ENCODE measurements around the gene CPM.
"Not testable (repeated sequence)": the region's sequence is repeated elsewhere in the genome, so short reads cannot be mapped to it uniquely, and the experiment has no call there.

CPM gene

DNA sequence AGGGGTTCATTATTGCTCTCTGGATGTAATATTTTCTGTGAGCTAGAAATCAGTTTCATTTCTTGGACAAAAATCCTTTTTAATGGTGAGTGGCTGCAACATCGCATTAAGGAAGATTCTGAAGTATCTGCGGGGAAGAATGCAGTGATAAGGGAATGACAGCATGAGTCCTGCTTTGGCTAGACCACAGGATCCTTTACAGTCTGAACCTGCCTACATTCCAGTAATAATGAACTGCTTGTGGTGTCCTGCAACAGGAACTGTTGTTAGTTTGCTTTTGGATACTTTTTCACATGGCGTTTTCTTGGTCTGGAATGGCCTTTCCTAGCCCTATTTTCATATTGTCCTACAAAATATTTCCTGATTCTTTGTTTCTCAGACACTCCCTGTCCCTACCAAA lies 109.3 kb downstream of the CPM start:
- TF ChIP-seq EZH2phosphoT487 (IDR thresholded peaks at IDR 0.05; ENCODE audit: borderline replicate concordance) = no peak
- TF ChIP-seq, protein P1, sequence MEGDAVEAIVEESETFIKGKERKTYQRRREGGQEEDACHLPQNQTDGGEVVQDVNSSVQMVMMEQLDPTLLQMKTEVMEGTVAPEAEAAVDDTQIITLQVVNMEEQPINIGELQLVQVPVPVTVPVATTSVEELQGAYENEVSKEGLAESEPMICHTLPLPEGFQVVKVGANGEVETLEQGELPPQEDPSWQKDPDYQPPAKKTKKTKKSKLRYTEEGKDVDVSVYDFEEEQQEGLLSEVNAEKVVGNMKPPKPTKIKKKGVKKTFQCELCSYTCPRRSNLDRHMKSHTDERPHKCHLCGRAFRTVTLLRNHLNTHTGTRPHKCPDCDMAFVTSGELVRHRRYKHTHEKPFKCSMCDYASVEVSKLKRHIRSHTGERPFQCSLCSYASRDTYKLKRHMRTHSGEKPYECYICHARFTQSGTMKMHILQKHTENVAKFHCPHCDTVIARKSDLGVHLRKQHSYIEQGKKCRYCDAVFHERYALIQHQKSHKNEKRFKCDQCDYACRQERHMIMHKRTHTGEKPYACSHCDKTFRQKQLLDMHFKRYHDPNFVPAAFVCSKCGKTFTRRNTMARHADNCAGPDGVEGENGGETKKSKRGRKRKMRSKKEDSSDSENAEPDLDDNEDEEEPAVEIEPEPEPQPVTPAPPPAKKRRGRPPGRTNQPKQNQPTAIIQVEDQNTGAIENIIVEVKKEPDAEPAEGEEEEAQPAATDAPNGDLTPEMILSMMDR (conservative IDR thresholded peaks at IDR 0.05; ENCODE audit: low read length) = no peak
- Histone ChIP-seq H4K20me1 (ENCODE audit: insufficient read depth, low read length, poor library complexity, severe bottlenecking) (peaks cover 24% of the 10 kb centered on the region), H3K36me3 (ENCODE audit: insufficient read depth, low read length) (peaks cover 97% of the 10 kb centered on the region), H3K79me2 (ENCODE audit: insufficient read depth, low read length) (peaks cover 39% of the 10 kb centered on the region), H3K27me3 (ENCODE audit: insufficient read depth, low read length, poor library complexity, severe bottlenecking) (no peaks in the 10 kb centered on the region), H3K9me3 (ENCODE audit: insufficient read depth, low read depth, low read length) (no peaks in the 10 kb centered on the region), H3K9me2 (replicated peaks; ENCODE audit: low read depth, low read length) (no peaks in the 10 kb centered on the region), H3K9ac (ENCODE audit: low read depth, low read length, poor library complexity, severe bottlenecking) (no peak overlapping the region), H3K4me1 (ENCODE audit: insufficient read depth, low read length, poor library complexity, severe bottlenecking) (peaks cover 5% of the 10 kb centered on the region), H2AFZ (ENCODE audit: low read length) (no peak overlapping the region), H3F3A (ENCODE audit: low read depth) (peaks cover 7% of the 10 kb centered on the region; the same call in 1 of the 2 replicates), H3K4me3 (ENCODE audit: low read length, poor library complexity, severe bottlenecking) (no peak overlapping the region), H3K4me2 (ENCODE audit: low read depth, low read length, poor library complexity, severe bottlenecking) (no peak overlapping the region)

DNA sequence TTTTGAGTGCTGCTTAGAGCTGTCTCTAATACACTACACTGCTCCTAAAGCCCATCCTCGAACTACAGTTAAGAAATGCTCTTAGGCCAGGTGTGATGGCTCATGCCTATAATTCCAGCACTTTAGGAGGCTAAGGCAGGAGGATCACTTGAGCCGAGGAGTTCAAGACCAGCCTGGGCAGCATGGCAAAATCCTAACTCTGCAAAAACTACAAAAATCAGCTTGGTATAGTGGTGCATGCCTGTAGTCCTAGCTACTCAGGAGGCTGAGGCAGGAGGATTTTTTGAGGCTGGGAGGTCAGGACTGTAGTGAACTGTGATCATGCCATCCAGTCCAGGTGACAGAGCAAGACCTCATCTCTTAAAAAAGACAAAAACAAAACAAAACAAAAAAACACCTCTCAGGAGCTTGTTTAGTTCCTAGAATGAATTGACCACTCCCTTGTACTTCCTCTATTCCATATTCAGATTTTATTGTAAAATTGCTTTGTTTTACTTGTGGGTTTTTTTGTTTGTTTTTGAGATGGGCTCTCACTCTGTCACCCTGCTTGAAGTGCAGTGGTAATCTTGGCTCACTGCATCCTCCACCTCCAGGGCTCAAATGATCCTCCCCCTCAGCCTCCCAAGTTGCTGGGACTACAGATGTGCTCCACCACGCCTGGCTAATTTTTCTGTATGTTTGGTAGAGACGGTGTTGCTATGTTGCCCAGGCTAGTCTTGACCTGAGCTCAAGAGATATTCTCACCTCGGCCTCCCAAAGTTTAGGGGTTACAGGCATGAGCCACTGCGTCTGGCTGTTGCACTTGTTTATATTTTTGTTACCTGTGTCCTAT lies 111.4 kb downstream of the CPM start:
- Histone ChIP-seq H3K79me2 (ENCODE audit: insufficient read depth, low read length) (peaks cover 54% of the 10 kb centered on the region), H3K4me3 (ENCODE audit: low read length, poor library complexity, severe bottlenecking) (no peak overlapping the region)

DNA sequence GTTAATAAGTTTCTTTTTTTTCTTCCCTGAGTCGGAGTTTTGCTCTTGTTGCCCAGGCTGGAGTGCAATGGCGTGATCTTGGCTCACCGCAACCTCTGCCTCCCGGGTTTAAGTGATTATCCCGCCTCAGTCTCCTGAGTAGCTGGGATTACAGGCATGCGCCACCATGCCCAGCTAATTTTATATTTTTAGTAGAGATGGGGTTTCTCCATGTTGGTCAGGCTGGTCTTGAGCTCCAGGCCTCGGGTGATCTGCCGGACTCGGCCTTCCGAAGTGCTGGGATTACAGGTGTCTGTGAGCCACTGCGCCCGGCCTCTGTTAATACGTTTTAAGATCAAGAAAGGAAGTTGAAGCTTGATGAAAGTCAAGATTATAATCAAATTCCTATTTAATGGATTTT lies 113.5 kb downstream of the CPM start:
- H3K4me3 ChIP-seq (ENCODE audit: low read length, poor library complexity, severe bottlenecking); H2AFZ ChIP-seq (ENCODE audit: low read length); H3K9me3 ChIP-seq (ENCODE audit: insufficient read depth, low read depth, low read length); H3K4me2 ChIP-seq (ENCODE audit: low read depth, low read length, poor library complexity, severe bottlenecking); H3K9me2 ChIP-seq (replicated peaks; ENCODE audit: low read depth, low read length); H3F3A ChIP-seq (ENCODE audit: low read depth); H3K27me3 ChIP-seq (ENCODE audit: insufficient read depth, low read length, poor library complexity, severe bottlenecking); H3K9ac ChIP-seq (ENCODE audit: low read depth, low read length, poor library complexity, severe bottlenecking): not testable (repeated sequence)
- Histone ChIP-seq H3K36me3 (ENCODE audit: insufficient read depth, low read length) (peaks cover 84% of the 10 kb centered on the region), H4K20me1 (ENCODE audit: insufficient read depth, low read length, poor library complexity, severe bottlenecking) (peaks cover 52% of the 10 kb centered on the region), H3K79me2 (ENCODE audit: insufficient read depth, low read length) (peaks cover 75% of the 10 kb centered on the region), H3K4me1 (ENCODE audit: insufficient read depth, low read length, poor library complexity, severe bottlenecking) (peaks cover 13% of the 10 kb centered on the region)

More for the DNA sequence above, 111.4 kb downstream of the CPM start:
- no peaks in the 10 kb centered on the region for H3K27me3 ChIP-seq (ENCODE audit: insufficient read depth, low read length, poor library complexity, severe bottlenecking)
- H3K9ac ChIP-seq (ENCODE audit: low read depth, low read length, poor library complexity, severe bottlenecking) = no peak overlapping the region
- peaks cover 34% of the 10 kb centered on the region for H4K20me1 ChIP-seq (ENCODE audit: insufficient read depth, low read length, poor library complexity, severe bottlenecking)
- H3K36me3 ChIP-seq (ENCODE audit: insufficient read depth, low read length) = peaks cover 90% of the 10 kb centered on the region
- TF ChIP-seq EZH2phosphoT487 (IDR thresholded peaks at IDR 0.05; ENCODE audit: borderline replicate concordance) = no peak
- TF ChIP-seq, protein P1 (conservative IDR thresholded peaks at IDR 0.05; ENCODE audit: low read length) = no peak
- H3K9me3 ChIP-seq (ENCODE audit: insufficient read depth, low read depth, low read length) = no peaks in the 10 kb centered on the region
- peaks cover 7% of the 10 kb centered on the region for H3K4me1 ChIP-seq (ENCODE audit: insufficient read depth, low read length, poor library complexity, severe bottlenecking)
- no peak overlapping the region for H3K4me2 ChIP-seq (ENCODE audit: low read depth, low read length, poor library complexity, severe bottlenecking)
- no peak overlapping the region for H2AFZ ChIP-seq (ENCODE audit: low read length)
- H3K9me2 ChIP-seq (replicated peaks; ENCODE audit: low read depth, low read length) = no peaks in the 10 kb centered on the region
- no peaks in the 10 kb centered on the region for H3F3A ChIP-seq (ENCODE audit: low read depth)

Measured in Loucy (cell line).